Esophagus muscularis mucosa (tissue), 4 donors: ENCODE data around the gene DLL4. TPM values are rescaled to one million over a fixed set of nuclear protein-coding genes. Genes with fewer than 3 reads are reported as not detected.

Experiments
- DNase-seq: peaks from one replicate; pipeline ENCODE4 v3.0.0-alpha.2; 2017; ENCODE audit errors: extremely low spot score
- H3K27ac ChIP-seq, 4 donors: fragments of 200-600 bp; sonication (generic); replicated peaks in 1 of 4; 1 replicate in 3 of 4; 2 replicates in 1 of 4; pipeline ENCODE4 v1.5.1; 2016 to 2019; ENCODE audit warnings: mild to moderate bottlenecking in 1 of 4
- H3K27me3 ChIP-seq, 4 donors: fragments of 200-600 bp; sonication (generic); one replicate each; pipeline versions ENCODE4 v1.5.1 to v1.6.0; 2016 to 2019
- H3K36me3 ChIP-seq, 4 donors: fragments of 200-600 bp; sonication (generic); one replicate each; pipeline ENCODE4 v1.5.1; 2016 to 2019
- H3K4me1 ChIP-seq, 4 donors: fragments of 200-600 bp; sonication (generic); one replicate each; pipeline ENCODE4 v1.5.1; 2016 to 2019
- H3K4me3 ChIP-seq, 4 donors: fragments of 200-600 bp; sonication (generic); 1 replicate in 2 of 4; 2 replicates in 2 of 4; pipeline ENCODE4 v1.5.1; 2016 to 2019; ENCODE audit warnings: mild to moderate bottlenecking in 4 of 4, moderate library complexity in 1 of 4
- H3K9me3 ChIP-seq, 4 donors: fragments of 200-600 bp; sonication (generic); 1 replicate in 3 of 4; 2 replicates in 1 of 4; pipeline ENCODE4 v1.5.1; 2016 to 2019
- CTCF ChIP-seq, 3 experiments: fragments of 200-600 bp in 2 of 3; fragments of 450-650 bp in 1 of 3; sonication (generic) in 2 of 3; IDR thresholded peaks; one replicate each; pipeline ENCODE4 v1.5.1; 2017 to 2019; ENCODE audit warnings: antibody characterized with exemption in 3 of 3, mild to moderate bottlenecking in 2 of 3, moderate library complexity in 1 of 3
- EP300 ChIP-seq: sonication (generic); formaldehyde crosslinking; IDR thresholded peaks from one replicate; pipeline ENCODE4 v1.6.1; 2017; ENCODE audit warnings: antibody characterized with exemption
- POLR2A ChIP-seq: fragments of 450-650 bp; IDR thresholded peaks from one replicate; pipeline ENCODE4 v1.6.1; 2017; ENCODE audit warnings: antibody characterized with exemption, moderate library complexity, mild to moderate bottlenecking, low read depth
- POLR2AphosphoS5 ChIP-seq, 2 donors: sonication (generic); formaldehyde crosslinking; IDR thresholded peaks; one replicate each; pipeline ENCODE4 v1.6.1; 2017; ENCODE audit warnings: antibody characterized with exemption in 2 of 2
- WGBS: methylation state at CpG from one replicate; pipeline ENCODE4 v1.1.5; 2018; 5-methylcytosine and 5-hydroxymethylcytosine counted together
- intact Hi-C: fragments of 100-400 bp; cut with DNase I; formaldehyde crosslinking; loops from one replicate; pipeline ENCODE4 v1.15.1; 2023
- total RNA-seq, 4 donors: library from RNA; depleted of rRNA; stranded (reverse); fragments of >200 nt; gene quantifications; one replicate each; pipeline versions ENCODE4 v1.1.0 to v1.2.1, GENCODE V29; 2016

The DLL4 gene
- total RNA-seq, 4 donors from 2014 or later = 1.7 to 12.6 (median 7.5) TPM

GRCh38 chr15:40906091-40906990 is 22.8 kb upstream of the DLL4 start:
- intact Hi-C loops = loop anchor here (2.0 kb wide), 1 partner anchor 112 kb away; no protein-coding TSS in a partner anchor
- H3K27ac ChIP-seq = peak overlapping the region; percentile 79 to 93 (median 85)
- TF ChIP-seq POLR2AphosphoS5 (IDR thresholded peaks at IDR 0.05) (peak; percentile 62 to 68), CTCF (IDR thresholded peaks at IDR 0.05) (peak; percentile 76 to 83 (median 81)), EP300 (no peak)
- peaks cover 42 to 56% (median 52%) of the 10 kb centered on the region in 4 donors for H3K4me1 ChIP-seq
- peaks cover 11 to 32% (median 28%) of the 10 kb centered on the region in 4 donors for H3K36me3 ChIP-seq
- peak overlapping the region; percentile 53 to 58 (median 56) for H3K4me3 ChIP-seq
- no peaks in the 10 kb centered on the region for H3K9me3 ChIP-seq
- H3K27me3 ChIP-seq = no peaks in the 10 kb centered on the region
- 0% methylated on average over 9 of the region's 36 CpGs for WGBS
- DNase-seq = no peak

GRCh38 chr15:40906991-40907802 is 21.9 kb upstream of the DLL4 start:
- TF ChIP-seq POLR2AphosphoS5 (IDR thresholded peaks at IDR 0.05) = peak in 1 of 2 donors; percentile 36
- no peak for TF ChIP-seq EP300
- no peaks in the 10 kb centered on the region for H3K27me3 ChIP-seq
- peaks cover 42 to 56% (median 50%) of the 10 kb centered on the region in 4 donors for H3K4me1 ChIP-seq
- H3K4me3 ChIP-seq = peak overlapping the region; percentile 53 to 58 (median 56)
- no peaks in the 10 kb centered on the region for H3K9me3 ChIP-seq
- 32% methylated on average over 18 of the region's 22 CpGs for whole genome bisulfite sequencing
- peaks cover 9 to 24% (median 20%) of the 10 kb centered on the region in 4 donors for H3K36me3 ChIP-seq
- peak overlapping the region; percentile 79 to 93 (median 85) for H3K27ac ChIP-seq
- intact Hi-C loops = loop anchor here (2.0 kb wide), 1 partner anchor 112 kb away; no protein-coding TSS in a partner anchor
- no peak for DNase-seq

GRCh38 chr15:40908095-40908494 is 21.0 kb upstream of the DLL4 start:
- TF ChIP-seq EP300 (no peak), POLR2A (no peak), CTCF (IDR thresholded peaks at IDR 0.05) (no peak), POLR2AphosphoS5 (IDR thresholded peaks at IDR 0.05) (no peak)
- H3K27ac ChIP-seq = no peak overlapping the region
- no peak overlapping the region for H3K4me3 ChIP-seq
- DNase-seq = no peak
- no peaks in the 10 kb centered on the region for H3K27me3 ChIP-seq
- peaks cover 6 to 15% (median 11%) of the 10 kb centered on the region in 4 donors for H3K36me3 ChIP-seq
- no peaks in the 10 kb centered on the region for H3K9me3 ChIP-seq
- H3K4me1 ChIP-seq = peaks cover 41 to 50% (median 48%) of the 10 kb centered on the region in 4 donors
- 86% methylated on average over 4 of the region's 7 CpGs for WGBS
- intact Hi-C loops = no loop called here

- H3K4me3 ChIP-seq = no peak overlapping the region
- peaks cover 24 to 41% (median 31%) of the 10 kb centered on the region in 4 donors for H3K4me1 ChIP-seq
- peaks cover 0 to under 1% (median 0%) of the 10 kb centered on the region in 4 donors for H3K36me3 ChIP-seq
- H3K27me3 ChIP-seq = no peaks in the 10 kb centered on the region
- WGBS = 72% methylated on average over 16 of the region's 17 CpGs
- no peak for TF ChIP-seq CTCF (IDR thresholded peaks at IDR 0.05)
- no peak for TF ChIP-seq EP300
- no peak for TF ChIP-seq POLR2A
- TF ChIP-seq POLR2AphosphoS5 (IDR thresholded peaks at IDR 0.05) = no peak
- intact Hi-C loops = no loop called here
- no peaks in the 10 kb centered on the region for H3K9me3 ChIP-seq
- DNase-seq = no peak
- H3K27ac ChIP-seq = no peak overlapping the region
These were observed 19.2 kb upstream of the DLL4 start for GRCh38 chr15:40909662-40910630.
